ENCODE data around the gene NFE2L3. TPM values are rescaled to one million over a fixed set of nuclear protein-coding genes. Genes with fewer than 3 reads are reported as not detected.
"Not testable (repeated sequence)": the region's sequence is repeated elsewhere in the genome, so short reads cannot be mapped to it uniquely, and the experiment has no call there.

The NFE2L3 gene
- total RNA-seq, 1 experiment from 2014 or later: 236 TPM

DNA sequence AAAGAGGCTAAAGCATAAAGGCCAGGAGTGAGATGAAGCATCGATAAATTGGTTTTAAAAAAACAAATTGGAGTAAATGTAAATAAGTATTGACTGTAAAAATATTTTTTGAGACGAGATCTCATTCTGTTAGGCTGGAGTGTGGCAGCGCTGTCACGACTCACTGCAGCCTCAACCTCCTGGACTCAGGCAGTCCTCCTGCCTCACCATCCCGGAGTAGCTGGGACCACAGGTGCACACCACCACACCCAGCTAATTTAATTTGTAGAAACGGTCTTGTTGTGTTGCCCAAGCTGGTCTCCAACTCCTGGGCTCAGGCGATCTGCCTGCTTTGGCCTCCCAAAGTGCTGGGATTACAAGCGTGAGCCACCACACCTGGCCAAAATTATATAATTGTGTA, 30.7 kb downstream of the NFE2L3 start:
- in situ Hi-C loops (cut with HindIII; ENCODE audit: low sequenced_read_pairs): loop anchor here (10.0 kb wide), 1 partner anchor 288 kb away; no protein-coding TSS in a partner anchor

DNA sequence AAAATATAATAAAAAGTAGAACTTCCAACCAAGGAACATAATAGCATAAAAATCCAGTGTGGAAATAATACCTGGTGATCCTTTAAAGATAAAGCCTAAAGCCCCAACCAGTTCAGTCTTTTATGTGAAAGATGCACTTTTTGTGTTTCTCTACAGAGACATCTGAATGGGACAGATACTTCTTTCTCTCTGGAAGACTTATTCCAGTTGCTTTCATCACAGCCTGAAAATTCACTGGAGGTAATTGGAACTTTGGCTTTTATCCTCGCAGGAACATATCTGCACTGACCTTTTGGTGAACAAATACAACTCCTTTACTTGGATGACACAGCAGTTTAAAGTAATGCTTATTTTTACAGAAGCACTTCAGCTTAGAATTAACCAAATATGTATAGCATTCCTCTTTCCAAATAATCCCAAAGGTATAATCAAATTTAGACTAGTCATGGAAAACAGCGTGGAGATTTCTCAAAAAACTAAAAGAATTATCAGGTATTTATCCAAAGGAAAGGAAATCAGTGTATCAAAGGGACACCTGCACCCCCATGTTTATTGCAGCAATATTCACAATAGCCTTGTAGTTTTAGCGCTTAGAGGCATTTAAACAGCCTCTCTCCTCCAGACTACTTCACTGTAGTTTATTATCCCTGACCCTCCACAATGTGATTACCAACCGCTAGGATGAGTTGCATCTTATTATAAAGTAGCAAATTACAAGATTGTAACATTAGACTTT, 31.7 kb downstream of the NFE2L3 start:
- in situ Hi-C loops (cut with HindIII; ENCODE audit: low sequenced_read_pairs): loop anchor here (10.0 kb wide), 1 partner anchor 289 kb away; no protein-coding TSS in a partner anchor

More for the DNA sequence above, 30.7 kb downstream of the NFE2L3 start:
- no peak for DNase-seq (ENCODE audit: low spot score)

DNA sequence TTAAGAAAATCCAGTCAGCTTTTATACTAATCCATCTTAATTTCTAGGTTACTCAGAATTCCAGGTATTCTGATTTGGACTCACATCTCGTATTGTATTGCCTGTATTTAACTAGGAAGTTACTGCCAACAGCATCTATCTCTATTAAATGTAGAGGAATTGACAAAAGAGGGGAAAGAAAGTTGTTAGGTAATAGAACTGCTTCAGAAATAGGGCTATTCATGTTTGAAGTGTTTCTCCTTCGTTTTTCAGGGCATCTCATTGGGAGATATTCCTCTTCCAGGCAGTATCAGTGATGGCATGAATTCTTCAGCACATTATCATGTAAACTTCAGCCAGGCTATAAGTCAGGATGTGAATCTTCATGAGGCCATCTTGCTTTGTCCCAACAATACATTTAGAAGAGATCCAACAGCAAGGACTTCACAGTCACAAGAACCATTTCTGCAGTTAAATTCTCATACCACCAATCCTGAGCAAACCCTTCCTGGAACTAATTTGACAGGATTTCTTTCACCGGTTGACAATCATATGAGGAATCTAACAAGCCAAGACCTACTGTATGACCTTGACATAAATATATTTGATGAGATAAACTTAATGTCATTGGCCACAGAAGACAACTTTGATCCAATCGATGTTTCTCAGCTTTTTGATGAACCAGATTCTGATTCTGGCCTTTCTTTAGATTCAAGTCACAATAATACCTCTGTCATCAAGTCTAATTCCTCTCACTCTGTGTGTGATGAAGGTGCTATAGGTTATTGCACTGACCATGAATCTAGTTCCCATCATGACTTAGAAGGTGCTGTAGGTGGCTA, 32.5 kb downstream of the NFE2L3 start:
- not testable (repeated sequence) for DNase-seq (ENCODE audit: low spot score)
- in situ Hi-C loops (cut with HindIII; ENCODE audit: low sequenced_read_pairs): loop anchor here (10.0 kb wide), 1 partner anchor 290 kb away; no protein-coding TSS in a partner anchor

More for the DNA sequence above, 31.7 kb downstream of the NFE2L3 start:
- DNase-seq (ENCODE audit: low spot score): peak; percentile 44

DNA sequence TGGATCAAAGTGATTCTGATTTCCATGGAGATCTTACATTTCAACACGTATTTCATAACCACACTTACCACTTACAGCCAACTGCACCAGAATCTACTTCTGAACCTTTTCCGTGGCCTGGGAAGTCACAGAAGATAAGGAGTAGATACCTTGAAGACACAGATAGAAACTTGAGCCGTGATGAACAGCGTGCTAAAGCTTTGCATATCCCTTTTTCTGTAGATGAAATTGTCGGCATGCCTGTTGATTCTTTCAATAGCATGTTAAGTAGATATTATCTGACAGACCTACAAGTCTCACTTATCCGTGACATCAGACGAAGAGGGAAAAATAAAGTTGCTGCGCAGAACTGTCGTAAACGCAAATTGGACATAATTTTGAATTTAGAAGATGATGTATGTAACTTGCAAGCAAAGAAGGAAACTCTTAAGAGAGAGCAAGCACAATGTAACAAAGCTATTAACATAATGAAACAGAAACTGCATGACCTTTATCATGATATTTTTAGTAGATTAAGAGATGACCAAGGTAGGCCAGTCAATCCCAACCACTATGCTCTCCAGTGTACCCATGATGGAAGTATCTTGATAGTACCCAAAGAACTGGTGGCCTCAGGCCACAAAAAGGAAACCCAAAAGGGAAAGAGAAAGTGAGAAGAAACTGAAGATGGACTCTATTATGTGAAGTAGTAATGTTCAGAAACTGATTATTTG, 33.3 kb downstream of the NFE2L3 start:
- in situ Hi-C loops (cut with HindIII; ENCODE audit: low sequenced_read_pairs): loop anchor here (10.0 kb wide), 1 partner anchor 290 kb away; no protein-coding TSS in a partner anchor

DNA sequence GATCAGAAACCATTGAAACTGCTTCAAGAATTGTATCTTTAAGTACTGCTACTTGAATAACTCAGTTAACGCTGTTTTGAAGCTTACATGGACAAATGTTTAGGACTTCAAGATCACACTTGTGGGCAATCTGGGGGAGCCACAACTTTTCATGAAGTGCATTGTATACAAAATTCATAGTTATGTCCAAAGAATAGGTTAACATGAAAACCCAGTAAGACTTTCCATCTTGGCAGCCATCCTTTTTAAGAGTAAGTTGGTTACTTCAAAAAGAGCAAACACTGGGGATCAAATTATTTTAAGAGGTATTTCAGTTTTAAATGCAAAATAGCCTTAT, 33.8 kb downstream of the NFE2L3 start:
- DNase-seq (ENCODE audit: low spot score): no peak
- in situ Hi-C loops (cut with HindIII; ENCODE audit: low sequenced_read_pairs): loop anchor here (10.0 kb wide), 1 partner anchor 291 kb away; no protein-coding TSS in a partner anchor

More for the DNA sequence above, 33.3 kb downstream of the NFE2L3 start:
- DNase-seq (ENCODE audit: low spot score): peak; percentile 44

DNA sequence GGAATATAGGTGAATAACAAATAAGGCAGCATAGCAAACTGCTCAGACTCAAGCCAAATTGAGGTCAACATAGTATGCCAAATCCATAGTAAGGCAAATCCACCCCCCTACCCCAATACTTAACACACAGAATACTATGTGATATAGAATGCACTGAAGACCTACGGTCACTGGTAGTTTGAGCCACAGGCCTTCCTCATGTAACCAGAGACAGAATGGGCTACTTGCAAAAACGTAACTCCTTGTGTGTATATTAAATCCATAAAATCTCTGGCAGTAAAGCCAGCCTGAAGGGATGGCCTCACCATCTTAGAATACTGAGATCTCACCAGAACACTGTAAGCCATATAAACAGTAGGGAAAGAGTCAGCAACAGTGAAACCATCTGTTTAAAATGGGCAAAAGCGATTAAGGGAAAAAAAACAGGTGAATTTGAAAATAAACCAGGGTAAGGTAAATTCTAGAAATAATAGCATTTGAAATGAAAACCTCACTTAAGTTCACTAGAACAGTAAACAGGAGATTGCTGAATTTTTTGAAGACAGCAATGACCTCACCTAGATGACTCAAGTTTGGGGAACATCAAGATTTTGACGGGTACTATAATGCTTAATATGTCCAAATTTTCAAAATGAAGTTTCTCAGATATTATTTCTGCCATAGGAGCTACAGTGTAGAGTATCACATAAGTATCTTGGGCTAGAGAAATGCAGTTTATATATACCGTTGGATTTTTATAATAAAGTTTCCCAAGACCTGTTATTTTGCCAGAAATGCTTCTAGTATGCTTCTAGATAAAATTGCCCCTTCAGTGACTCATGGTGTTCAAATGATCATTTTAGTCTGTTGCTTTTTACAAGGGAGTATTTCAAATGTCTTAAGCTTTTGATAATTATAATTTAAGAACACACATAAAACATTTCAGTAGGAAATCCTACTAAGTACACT, 34.6 kb downstream of the NFE2L3 start:
- in situ Hi-C loops (cut with HindIII; ENCODE audit: low sequenced_read_pairs): loop anchor here (10.0 kb wide), 1 partner anchor 292 kb away; no protein-coding TSS in a partner anchor
- DNase-seq (ENCODE audit: low spot score): no peak

DNA sequence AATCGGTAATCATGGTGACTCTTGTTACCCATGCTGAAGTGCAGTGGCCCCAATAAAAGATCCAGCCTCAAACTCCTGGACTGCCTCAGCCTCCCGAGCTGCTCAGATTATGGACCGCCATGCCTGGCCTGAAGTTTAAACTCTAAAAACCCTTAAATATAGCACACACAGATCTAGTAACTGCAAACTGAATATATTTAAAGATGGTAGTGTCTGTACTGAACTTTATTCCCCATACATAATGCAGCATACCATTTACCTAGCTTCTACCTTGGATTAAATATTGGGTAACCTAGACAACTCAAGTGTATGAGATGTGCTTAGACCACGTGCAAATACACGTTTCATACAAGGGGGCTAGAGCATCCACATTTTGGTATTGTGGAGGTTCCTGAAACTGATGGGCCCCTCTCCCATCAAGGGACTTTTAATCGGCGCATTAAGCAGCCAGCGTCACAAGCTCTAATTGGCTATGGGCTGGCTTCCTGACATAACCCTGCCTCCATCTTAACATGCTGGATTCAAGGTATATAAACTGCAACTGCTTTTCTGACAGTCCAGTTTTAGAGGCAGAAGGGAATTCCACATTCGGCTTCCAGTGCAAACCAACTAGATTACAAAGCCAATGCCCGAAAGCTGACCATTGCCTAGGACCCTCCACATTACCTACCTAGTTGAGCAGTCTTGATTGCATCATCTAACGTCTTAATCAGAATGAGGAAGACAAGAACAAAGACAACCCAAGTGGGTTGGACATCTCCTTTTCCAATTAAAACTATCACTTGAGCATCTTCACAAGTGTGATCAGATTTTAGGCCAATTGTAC, 35.6 kb downstream of the NFE2L3 start:
- DNase-seq (ENCODE audit: low spot score): peak; percentile 65
- in situ Hi-C loops (cut with HindIII; ENCODE audit: low sequenced_read_pairs): loop anchor here (10.0 kb wide), 1 partner anchor 293 kb away; no protein-coding TSS in a partner anchor

DNA sequence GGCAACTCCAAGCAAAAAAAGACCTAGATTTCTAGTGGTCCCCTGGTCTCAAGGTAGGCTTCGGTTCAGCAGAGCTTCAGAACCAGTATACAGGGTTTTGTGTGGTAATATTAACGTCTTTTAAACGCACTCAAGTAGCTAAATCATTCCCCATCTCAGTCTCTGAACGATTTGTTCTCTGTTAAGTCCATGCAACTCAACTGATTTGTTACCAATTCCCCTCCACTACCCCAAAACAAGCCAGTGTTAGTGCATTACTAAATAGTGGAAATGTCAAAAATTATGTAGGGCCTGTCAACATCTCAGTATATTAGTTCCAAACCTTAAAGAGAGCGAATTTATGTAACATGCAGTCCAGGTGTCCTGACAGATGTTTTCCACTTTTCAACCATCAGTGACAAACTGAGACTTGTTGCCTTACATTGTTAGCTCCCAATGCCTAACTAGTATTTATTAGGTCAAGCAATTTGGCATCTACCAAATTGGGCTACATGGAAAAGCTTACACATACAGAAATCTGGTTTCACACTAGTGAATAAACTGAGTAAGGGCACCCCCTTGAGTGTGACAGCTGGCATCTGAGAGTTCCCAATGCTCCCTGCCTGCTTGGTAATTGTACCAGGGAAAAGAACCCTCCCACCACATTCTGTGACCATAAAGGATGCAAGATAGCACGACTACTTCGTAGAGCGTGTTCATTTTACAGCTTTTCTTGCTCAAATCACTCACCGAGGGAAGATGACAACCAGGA, 36.4 kb downstream of the NFE2L3 start:
- in situ Hi-C loops (cut with HindIII; ENCODE audit: low sequenced_read_pairs): loop anchor here (10.0 kb wide), 1 partner anchor 294 kb away; no protein-coding TSS in a partner anchor
- DNase-seq (ENCODE audit: low spot score): peak; percentile 59

DNA sequence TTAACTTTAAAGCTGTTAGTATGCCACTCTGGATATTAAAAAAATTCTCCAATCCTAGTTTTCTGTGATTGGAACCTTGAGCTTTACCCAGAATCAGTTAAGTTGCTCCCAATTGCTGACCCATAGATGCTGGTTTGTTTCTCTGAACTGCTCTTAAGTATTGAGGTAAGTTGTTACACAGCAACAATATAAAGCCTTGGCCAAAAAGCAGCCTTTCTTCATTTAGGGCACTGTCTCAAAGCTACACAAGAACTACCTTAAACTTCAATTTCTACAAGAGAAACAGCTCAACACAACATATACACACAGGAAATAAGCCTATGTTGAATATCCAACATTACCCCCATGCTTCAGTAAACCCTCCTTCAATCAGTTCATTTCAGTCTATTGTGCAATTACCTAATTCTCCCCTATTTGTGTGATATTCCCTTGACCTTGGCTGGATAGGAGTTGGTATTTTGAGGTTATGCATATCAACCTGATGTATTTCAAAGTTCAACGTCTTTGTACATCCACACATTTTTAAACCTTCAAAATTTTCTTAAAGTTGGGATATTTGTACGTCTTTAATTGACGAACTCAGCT, 37.1 kb downstream of the NFE2L3 start:
- no peak for DNase-seq (ENCODE audit: low spot score)
- in situ Hi-C loops (cut with HindIII; ENCODE audit: low sequenced_read_pairs): loop anchor here (10.0 kb wide), 1 partner anchor 294 kb away; no protein-coding TSS in a partner anchor

DNA sequence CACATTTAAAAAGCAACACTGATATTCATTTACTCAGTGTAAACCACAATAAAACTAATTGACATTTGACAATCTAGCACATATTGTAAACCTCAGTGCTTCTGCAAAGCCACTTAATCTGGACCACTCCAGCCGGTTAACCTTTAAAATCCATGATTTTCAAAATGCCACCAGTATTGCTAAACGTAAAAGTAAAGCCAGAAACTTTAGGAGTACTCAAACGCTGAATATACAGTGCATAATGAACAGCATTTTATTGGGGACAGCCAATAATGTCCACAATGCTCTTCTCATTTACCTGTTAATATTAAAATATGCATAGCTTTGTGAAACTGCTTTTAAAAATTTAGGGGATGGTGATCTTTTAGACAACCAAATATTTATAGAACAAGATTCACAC, 37.7 kb downstream of the NFE2L3 start:
- no peak for DNase-seq (ENCODE audit: low spot score)
- in situ Hi-C loops (cut with HindIII; ENCODE audit: low sequenced_read_pairs): loop anchor here (10.0 kb wide), 1 partner anchor 295 kb away; no protein-coding TSS in a partner anchor

DNA sequence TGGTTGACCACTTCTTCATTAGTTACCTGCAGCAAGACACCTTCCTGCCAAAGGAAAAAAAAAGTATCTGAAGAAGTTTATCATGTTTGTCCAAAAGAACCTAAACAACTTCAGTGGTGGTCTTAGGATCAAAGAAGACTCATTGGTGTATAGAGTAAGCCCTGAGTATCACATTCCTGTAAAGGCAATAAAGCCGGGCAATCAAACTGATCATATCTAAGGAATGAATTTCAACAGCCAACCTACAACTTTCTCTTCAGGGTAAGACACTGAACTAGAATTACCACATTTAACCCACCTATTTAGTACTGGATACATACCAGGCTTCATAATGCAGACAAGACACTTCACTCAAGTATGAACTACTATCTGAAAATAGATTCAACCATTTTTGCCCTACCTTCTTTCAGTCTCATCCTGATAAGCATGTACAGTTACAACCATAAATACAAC, 38.4 kb downstream of the NFE2L3 start:
- in situ Hi-C loops (cut with HindIII; ENCODE audit: low sequenced_read_pairs): no loop called here

DNA sequence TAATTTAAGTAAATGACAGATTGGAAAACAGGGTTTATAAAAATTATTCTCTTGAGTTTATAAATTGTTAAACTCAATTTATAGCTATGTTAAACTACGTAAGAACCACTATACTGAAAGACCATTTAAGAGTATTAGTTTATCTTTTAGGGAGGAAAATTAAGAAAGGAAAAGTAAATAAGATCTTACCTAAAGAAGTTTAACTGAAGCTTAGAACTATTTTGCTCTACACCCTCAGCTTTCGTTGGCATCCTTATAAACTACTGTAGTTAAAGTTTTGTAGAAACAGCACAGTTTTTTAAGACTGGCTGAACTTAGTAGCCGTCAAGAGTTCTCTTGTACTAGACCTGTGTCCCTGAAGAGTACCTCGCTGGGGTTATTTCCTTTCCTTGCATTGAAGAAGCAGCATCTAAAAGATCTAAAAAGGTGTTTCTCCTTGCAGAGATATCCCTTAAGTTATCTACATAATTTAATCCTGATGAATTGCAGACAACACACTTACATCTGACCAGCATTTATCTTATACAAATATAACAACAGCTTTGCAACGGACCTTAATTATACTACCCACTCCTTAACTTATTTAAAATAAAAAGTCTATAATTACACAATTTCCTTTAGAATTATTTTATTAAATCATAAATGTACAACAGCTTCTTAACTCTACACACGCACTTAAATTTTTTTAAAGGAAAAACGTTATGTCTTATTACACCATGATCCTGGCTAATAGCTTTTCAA, 39.4 kb downstream of the NFE2L3 start:
- in situ Hi-C loops (cut with HindIII; ENCODE audit: low sequenced_read_pairs): no loop called here
- no peak for DNase-seq (ENCODE audit: low spot score)

More for the DNA sequence above, 38.4 kb downstream of the NFE2L3 start:
- DNase-seq (ENCODE audit: low spot score): no peak

DNA sequence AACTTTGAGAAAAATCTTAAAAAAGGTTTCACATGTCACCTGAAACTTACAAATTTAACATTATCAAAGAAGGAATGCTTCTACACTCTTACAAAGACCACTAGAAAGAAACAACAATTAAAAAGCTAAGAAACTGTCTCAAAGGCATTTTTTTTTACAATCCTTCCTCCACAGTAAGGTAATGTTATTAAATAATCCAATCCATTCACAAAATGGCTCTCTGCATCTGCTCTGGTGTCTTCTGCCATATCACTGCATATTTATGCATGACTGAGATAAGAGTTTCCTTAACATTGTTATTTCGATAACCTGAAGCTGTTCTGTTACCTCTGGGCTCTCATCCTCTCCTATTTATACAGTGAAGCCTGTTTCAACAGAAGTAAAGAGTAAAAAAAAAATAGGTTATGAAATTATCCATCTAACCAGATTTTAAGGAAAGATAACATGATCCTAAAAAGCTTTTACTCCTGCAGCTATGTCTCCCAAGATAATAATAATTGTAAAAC, 40.0 kb downstream of the NFE2L3 start:
- no peak for DNase-seq (ENCODE audit: low spot score)
- in situ Hi-C loops (cut with HindIII; ENCODE audit: low sequenced_read_pairs): no loop called here

DNA sequence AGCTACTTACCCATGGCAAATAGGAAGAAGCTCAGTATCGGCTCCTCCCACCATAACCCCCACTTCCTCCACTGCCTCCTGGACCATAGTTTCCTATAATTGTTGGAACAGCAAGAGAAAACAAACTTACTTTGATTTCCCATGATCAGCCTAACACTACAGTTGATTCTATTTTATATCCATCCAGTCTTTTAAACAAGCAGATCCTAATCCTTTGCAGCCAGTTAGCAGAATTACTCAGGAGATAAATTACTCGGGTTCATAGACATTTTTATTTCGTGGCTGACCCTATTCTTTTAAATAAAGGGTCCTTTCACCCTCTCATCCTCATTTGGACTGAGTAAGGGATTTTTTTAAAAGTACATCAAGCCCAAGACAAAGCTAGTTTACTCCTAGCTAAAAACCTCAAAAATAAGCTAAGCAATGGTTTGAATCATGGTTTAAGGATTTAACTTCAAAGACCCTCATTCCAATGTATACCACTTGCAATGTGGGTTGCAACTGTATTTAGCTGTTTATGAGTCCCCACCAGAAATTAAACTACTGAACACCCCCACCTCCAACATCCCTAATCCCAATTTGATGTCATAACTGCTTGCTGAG, 40.6 kb downstream of the NFE2L3 start:
- in situ Hi-C loops (cut with HindIII; ENCODE audit: low sequenced_read_pairs): no loop called here
- no peak for DNase-seq (ENCODE audit: low spot score)
